Globus pallidus (tissue), 1 donor: Measurements from ENCODE around the gene AHNAK2.
A peak's percentile ranks its signal among the peaks of the same experiment; 100 is the strongest.
"Not testable (repeated sequence)": the region's sequence is repeated elsewhere in the genome, so short reads cannot be mapped to it uniquely, and the experiment has no call there.

ENCODE experiments used
- DNase-seq: peaks from one replicate; pipeline ENCODE4 v3.0.0-alpha.2; 2015; ENCODE audit warnings: low spot score

The AHNAK2 gene

GRCh38 chr14:104977681-104978653 lies at the start of gene AHNAK2:
TSS of gene AHNAK2 (minus strand) at chr14:104978374. CDS start at chr14:104978237, 137 bp downstream.
- no peak for DNase-seq

- DNase-seq: not testable (repeated sequence)
These were observed 49.5 kb upstream of the AHNAK2 start for GRCh38 chr14:105027718-105028117.

DNA sequence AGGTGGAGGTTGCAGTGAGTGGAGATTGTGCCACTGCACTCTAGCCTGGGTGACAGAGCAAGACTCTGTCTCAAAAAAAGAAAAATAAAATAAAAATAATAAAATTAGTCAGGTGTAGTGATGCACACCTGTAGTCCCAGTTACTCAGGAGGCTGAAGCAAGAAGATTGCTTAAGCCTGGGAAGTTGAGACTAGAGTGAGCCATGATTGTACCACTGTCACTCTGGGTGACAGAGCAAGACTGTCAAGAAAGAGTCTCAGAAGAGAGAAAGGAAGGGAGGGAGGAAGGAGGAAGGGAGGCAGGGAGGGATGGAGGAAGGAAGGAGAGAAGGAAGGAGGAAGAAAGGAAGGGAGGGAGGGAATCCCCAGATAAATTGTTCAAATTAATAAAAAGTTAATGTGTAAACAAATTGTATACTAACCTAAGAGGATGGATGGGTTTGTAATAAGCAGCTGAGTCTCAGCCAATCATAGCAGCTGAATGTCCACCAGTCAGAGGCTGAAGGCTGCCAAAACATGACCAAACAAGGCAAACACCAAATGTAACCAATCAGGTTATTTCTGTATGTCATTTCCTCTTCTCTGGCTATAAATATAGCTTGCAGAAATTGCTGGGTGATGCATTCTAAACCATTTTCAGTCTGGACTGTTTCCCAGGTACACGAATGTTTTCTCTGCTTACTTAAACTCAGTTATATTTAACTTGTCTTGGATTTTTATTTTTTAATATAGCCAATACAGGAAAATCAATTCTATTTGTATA lies 48.8 kb upstream of the AHNAK2 start:
- no peak for DNase-seq

DNA sequence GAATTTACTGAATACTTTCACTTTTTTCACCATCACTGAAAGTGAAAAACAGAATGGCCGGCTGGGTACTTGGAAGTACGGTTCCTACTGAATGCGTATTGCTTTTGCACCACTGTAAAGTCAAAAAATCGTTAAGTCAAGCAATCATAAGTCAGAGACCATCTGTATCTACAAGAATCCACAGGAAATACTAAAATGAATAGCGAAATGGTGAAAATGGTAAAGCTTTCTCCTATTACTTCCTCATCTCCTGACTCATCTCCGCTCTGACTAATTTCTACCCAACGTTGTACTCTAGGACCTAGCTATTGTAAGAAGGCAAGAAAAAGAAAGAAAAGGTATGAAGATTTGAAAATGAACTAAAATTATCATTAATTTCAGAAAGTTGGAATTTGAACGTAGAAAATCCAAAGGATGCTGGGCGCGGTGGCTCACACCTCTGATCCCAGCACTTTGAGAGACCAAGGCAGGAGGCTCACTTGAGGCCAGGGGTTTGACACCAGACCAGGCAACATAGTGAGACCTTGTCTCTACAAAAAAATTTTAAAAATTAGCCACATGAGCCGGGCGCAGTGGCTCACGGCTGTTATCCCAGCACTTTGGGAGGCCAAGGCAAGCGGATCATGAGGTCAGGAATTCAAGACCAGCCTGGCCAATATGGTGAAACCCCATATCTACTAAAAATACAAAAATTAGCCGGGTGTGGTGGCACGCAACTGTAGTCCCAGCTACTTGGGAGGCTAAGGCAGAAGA lies 48.0 kb upstream of the AHNAK2 start:
- DNase-seq: no peak

DNA sequence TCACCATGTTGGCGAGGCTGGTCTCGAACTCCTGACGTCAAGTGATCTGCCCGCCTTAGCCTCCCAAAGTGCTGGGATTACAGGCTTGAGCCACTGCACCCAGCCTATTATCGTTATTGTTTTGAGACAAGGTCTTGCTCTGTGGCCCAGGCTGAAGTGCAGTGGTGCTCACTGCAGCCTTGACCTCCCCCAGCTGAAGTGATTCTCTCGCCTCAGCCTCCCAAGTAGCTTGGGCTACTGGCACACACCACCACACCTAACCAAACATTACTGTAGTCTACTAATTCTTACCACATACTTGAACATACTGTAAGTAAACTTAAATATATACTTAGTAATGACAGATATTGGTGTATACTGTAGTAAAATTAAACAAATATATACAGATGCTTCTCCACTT lies 47.3 kb upstream of the AHNAK2 start:
- DNase-seq: no peak

- no peak for DNase-seq
These were observed 45.8 kb upstream of the AHNAK2 start for GRCh38 chr14:105023791-105024480.

DNA sequence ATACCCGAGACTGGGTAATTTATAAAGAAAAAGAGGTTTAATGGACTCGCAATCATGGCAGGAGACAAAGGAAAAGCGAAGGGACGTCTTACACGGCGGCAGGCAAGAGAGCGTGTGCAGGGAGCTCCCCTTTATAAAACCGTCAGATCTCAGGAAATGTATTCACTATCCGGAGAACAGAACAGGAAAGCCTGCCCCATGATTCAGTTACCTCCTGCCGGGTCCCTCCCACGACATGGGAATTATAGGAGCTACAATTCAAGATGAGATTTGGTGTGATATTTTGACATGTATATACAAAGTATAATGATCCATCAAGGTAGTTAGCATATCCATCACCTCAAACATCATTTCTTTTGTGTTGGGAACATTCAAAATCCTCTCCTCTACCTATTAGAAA lies 45.0 kb upstream of the AHNAK2 start:
- no peak for DNase-seq

- DNase-seq: no peak
These were observed 44.1 kb upstream of the AHNAK2 start for GRCh38 chr14:105022276-105022670.

DNA sequence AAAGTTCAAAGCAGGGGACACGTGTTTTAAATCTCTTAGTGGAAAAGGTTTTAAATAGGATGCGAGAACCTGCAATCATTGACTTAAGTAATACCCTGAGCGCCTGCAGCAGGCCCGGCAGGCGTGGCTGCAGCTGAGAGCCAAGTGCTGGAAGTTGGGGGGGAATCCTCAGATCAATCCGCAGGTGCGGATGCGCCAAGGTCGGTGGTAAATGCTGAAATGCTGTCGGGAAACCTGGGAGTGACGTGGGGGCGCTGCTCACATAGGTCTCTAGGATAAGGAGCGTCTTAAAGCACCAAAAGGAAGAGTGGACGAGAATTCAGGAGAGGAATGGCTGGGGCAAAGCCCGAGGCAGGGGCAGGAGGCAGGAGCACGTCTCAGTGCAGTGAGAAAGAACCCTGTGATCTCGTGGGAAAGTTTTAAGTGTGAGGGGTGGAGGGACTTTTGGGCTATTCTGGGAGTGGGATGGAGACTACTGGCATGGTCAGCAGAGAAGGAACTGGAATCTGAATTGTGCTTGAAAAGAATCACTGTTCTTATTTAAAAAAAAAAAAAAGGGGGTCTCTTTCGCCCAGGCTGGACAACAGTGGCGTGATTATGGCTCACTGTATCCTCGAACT lies 43.6 kb upstream of the AHNAK2 start:
- no peak for DNase-seq

DNA sequence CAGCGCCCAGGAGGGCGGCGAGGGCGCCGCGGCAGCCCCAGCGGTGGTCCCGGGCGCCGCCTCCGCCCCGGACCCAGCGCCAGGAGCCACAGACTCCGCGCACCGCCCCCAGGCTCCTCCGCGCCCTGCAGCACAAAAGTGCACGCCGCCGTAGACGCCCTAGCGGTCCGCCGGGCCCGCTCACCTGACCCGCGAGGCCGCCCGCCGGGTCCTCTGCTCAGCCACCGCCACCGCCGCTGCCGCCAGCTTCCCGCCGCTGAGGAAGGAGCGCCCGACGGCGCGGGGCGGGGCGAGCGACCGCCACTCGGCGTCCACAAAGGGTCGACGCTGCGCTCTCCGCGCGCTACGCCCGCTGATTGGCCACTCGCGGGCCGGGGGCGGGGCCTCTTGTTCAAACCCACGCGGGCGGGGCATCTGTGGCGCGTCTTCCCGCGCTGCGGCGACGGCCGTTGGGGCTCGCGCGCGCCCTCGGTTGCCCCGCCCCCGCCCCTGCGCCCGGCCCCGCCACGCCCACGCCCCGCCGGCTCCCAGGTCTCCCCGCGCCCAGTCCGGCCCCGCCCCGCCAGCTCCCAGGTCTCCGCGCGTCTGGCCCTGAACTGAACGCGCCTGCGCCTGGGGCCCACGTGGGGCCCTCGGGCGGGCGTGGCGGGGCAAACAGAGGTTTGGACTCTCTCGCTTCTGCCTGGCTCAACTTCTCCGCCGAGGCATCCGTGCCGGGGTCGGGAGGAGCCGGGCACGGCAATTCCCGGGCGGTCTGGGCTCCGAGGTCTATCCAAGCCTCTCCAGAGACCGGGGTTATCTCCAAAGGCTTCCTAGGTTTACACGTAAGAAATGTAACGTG lies 42.9 kb upstream of the AHNAK2 start, which contains the start of gene CDCA4:
Gene CDCA4 (minus strand): TSS at position 269 of the 841 bp plus-strand sequence. CDS start 9,154 bp downstream, outside the sequence.
- peak; percentile 96 for DNase-seq

- no peak for DNase-seq
These were observed 42.0 kb upstream of the AHNAK2 start for GRCh38 chr14:105019861-105020814.

DNA sequence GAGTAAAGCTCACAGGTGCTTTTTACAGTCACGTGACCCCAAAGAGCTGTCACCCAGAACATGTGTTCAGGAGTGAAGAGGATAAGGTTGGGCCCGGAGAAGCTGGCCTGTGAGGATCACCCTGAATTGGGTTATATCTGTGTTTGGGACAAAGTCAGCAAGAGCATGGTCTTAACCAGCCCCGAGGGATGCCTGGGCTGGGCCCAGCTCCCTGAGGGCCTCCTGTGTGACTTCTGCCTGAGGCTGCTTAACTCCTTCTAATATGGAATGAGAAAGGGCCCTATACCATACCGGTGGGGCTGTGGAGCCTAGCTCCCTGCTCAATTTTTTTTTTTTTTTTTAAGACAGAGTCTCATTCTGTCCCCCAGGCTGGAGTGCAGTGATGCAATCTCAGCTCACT lies 40.2 kb upstream of the AHNAK2 start:
- DNase-seq: no peak

DNA sequence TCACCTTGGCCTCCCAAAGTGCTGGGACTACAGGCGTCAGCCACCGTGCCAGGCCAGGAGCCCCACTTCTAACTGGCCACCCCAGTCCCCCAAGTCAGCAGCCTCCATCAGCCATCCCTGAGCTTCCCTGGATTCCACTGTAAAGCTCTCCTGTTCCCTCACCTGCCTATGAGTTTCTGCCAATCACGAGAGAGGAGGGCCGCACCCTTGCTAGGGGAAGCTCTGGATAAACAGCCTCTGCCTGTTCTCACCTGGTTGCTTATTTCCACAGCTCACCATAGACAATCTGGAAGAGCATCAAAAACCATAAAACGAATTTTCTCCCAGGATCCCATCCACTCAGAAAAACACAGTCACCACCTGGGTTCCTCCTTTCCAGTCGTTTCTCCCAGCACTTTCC lies 37.7 kb upstream of the AHNAK2 start:
- no peak for DNase-seq

GRCh38 chr14:105015242-105015641 lies 37.1 kb upstream of the AHNAK2 start:
- no peak for DNase-seq

- DNase-seq: no peak
These were observed 36.5 kb upstream of the AHNAK2 start for GRCh38 chr14:105014631-105015030.

DNA sequence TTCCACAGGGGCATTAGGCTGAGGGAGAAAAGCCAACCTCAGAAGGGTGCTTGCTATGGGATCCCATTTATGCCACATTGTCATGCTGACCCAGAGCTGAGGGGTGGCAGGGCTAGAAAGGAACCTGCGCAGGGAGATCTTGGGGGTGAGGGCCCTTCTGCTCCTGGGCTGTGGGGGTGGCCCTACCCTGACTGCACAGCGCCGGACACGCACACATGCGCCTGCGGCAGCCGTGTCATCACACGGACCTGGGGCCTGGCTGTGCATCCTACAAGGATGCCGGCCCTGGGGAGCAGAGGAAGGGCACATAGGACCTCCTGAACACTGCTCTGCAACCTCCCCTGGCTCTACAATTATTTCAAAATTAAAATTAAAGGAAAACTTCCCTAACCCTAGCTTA lies 35.9 kb upstream of the AHNAK2 start:
- no peak for DNase-seq

DNA sequence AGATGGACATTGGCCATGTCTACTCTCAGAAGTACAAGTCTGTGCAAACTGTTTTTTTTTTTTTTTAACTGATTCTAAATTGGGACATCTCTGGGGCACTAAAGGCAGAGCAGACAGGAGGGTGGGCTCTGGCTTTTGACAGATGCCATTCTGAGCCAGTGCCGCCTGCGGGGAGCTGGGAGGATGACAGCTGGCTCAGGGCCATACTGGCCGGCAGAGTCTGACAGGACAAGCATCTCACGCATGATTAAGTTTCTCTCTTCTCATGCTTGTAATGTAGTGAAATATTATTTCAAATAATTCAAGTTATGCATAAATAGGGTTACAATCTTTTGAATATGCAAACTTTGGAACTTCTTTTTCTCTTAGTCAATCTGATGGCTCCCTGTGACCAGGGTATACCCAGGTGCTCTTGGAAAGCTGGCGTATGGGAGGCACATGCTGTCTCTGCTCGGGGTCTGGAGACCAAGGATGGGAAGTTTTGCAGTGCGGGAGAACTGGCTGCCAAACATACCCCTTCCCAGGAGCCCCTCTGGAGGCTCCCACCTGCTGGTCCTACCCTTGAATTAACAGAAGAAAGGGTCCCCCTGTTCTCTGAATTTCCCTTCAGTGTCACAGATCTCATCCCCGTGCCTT lies 35.1 kb upstream of the AHNAK2 start:
- peak; percentile 24 for DNase-seq
